Anterior cingulate cortex (tissue), 58 donors: Measurements from ENCODE around the gene MPPED1.
A peak's percentile ranks its signal among the peaks of the same experiment; 100 is the strongest.

Source experiments
- DNase-seq, 58 donors: peaks; one replicate each; lab custom pipeline; 2025; lab: John Stamatoyannopoulos, UW

MPPED1 gene

GRCh38 chr22:43409046-43409445 is 2.8 kb upstream of the MPPED1 start:
- DNase-seq: no peak

DNA sequence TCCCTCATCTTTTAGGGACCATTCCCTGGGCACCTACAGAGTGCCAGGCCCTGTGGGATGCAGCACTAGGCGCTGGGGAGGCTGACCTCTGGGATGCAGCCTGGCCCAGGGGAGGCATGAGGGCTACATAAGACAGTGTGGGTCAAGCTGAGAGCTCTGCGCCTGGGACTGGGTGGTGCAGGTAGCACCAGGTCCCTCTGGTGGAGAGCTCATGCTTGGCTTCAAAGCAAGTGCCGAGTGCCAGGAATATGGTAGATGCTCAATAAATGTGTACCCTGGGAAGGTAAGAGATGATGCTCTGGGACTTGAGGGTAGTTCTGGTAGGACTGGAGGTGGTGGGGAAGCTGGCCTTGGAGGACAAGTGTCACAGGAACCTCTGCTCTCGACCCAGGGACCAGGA is 2.0 kb upstream of the MPPED1 start:
- DNase-seq: no peak

GRCh38 chr22:43411040-43411868 is 560 bp upstream of the MPPED1 start:
- no peak for DNase-seq

GRCh38 chr22:43412808-43413795 is 1.3 kb downstream of the MPPED1 start:
- peak in 9 of 58 donors; percentile 7 to 46 (median 26) for DNase-seq

GRCh38 chr22:43413826-43414225 is 2.0 kb downstream of the MPPED1 start:
- no peak for DNase-seq

- DNase-seq: no peak
These were observed 3.9 kb downstream of the MPPED1 start for GRCh38 chr22:43415681-43416080.

DNA sequence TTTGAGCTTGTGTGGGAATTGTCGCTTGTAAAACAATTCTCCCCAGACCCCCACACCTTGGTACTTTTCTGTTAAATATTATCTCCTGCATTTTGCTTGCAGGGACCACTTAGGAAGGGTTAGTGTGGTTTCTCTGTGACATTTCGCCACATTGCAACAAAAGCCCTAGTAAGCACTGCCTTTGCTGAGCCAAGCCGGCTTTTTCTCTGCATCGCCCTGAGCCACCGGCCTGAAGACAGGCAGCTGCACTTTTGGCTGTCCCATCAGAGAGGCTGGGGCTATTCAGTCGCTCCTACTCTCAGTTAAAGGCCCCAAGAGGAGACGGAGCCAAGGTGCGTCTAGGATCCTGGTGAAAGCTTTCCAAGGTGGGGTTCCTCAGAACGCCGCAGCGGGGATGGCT is 5.7 kb downstream of the MPPED1 start:
- no peak for DNase-seq

DNA sequence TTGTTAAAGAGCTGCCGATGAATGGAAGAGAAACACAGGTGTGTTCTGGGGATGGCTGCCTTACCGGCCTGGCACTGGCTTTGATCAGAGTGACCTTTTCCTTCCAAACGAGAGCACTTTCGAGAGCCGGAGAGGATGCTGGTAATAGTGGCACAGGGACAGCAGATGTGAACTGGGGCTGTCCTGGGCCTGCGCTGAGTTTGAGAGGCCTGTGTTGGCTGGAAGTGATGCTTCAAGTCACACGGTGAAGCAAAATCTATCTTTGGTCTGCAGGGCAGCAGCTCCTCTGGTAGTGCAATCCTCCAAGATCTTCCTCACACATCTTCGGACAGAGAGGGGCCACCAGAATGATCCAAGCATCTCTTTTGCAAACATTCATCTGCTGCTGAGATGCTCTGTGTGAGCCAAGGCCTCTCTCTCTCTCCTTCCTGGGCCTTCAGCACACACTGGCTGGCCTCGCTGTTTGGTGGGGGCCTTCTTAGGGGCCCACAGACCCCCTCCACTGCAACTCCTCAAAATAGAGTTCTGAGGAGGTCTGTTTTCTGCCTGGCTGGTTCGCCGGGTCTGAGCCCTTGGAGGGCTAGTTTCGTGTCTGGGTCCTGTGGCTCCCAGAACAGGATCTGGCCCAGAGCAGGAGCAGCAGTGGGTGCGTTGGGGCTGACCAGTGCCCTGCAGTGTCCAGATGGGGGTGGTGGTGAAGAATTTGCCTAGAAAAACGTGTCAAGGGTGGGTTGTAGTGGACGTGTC is 6.4 kb downstream of the MPPED1 start:
- DNase-seq: peak in 2 of 58 donors; percentile 42 to 43

DNA sequence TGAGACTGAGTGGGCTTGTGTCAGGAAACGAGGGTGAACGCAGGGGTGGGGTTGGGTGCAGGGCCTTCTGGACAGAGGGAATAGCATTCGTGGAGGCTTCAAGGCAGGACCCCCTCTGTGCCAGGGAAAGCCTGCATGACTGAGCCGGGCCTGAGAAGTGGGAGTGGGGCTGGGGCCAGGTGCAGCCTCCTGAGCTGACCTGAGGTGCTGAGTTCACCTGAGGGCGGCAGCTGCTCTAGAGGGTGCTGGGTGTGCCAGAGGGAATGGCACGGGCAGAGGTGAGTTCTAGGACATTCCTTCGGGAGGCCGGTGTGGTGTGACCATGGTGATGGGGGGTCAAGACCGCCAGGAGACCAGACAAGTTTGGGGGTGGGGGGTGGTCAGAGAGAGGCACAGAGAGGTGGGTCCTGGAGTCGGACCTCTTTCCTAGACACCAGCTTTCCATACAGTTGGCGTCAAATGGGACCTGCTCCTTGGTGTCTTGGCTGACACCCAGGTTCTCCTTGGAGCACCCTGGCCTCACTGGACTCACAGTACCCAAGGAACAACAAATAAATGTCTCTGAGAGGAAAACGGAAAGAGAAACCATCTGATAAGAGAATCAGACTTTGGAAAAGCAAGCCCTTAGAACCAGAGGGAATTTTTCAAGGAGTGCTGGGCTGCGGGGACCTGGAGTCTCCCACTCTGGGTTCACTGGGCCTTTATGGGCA is 7.7 kb downstream of the MPPED1 start:
- DNase-seq: no peak

DNA sequence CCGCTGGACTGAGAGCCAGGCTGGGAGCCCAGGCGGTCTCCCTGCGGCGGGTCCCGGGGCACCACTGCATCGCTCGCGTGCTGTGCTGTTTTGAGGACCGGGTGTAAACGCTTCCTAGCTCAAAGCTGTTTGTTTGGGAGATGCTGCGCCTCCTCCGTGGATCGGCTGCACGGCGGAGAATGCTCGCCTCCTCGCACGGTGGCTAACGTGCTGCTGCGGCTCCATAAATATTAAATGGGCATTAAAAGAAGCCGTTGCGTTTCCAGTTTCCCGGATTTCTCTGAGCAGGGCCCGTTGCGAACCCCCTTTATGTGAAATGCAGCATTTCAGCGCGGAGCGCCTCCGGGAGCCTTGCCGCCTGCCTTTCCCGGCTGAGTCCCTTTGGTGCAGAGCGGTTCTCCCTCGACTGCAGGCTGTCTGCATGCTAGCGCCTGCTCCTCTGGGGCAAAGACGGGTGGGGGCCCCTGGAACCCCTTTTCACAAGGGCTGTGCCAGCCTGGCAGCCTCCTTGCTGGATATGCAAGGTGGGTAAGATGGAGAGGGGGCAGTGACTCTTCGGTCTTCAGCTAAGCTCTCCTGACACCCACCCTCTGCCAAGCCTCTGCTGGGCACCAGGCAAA is 9.3 kb downstream of the MPPED1 start:
- peak in 7 of 58 donors; percentile 21 to 71 (median 34) for DNase-seq

DNA sequence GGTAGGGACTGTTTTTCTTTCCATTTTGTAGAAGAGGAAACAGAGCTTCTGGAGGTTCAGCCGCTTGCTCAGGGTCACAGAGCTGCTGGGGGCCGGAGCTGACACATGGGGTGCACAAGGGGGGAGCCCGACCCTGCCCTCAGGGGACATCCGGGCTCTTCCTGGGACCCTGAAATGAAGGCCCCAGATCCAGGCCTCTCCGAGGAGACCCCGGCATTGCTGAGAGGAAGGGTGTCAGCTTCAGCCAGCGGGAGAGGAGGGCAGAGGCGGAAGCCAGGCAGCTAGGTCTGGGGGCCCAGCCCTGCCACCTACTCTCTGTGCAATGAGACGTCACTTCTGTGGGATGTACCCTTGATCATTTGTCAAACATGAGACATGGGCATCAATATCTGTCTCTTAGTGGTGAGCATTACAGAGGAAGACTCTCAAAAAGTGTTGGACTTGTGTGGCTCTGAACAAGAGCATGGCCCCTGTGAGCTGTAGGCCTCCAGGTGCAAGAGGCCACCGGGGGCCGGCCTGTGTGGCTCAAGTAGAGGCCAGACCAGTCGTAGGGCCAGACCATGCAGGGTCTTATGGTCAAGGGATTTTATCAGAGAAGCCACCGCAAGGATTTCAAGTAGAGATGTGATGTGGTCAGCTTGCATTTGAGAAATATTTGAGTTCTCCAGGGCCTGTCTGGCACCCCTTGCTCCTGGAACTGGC is 10.3 kb downstream of the MPPED1 start:
- no peak for DNase-seq

- DNase-seq: no peak
These were observed 11.2 kb downstream of the MPPED1 start for GRCh38 chr22:43423046-43423445.

DNA sequence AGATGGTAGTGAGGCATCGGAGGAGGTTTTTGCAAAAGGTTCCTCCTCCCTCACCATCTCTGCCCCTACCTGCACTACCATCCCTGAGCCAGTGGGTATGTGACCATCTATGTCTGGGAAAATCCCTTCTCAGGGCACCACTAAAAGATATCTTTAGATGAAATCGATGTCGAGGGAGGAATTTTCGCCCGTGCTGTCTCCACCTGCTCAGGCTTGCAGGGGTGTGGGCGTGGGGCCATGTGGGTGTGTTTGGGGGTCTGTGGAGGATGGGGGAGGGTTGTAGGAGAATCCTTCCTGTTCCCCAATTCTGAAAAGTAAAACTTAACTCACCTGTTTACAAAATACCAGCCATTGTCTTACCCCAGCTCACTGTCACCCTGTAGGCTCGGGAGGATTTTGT is 12.4 kb downstream of the MPPED1 start:
- DNase-seq: no peak

DNA sequence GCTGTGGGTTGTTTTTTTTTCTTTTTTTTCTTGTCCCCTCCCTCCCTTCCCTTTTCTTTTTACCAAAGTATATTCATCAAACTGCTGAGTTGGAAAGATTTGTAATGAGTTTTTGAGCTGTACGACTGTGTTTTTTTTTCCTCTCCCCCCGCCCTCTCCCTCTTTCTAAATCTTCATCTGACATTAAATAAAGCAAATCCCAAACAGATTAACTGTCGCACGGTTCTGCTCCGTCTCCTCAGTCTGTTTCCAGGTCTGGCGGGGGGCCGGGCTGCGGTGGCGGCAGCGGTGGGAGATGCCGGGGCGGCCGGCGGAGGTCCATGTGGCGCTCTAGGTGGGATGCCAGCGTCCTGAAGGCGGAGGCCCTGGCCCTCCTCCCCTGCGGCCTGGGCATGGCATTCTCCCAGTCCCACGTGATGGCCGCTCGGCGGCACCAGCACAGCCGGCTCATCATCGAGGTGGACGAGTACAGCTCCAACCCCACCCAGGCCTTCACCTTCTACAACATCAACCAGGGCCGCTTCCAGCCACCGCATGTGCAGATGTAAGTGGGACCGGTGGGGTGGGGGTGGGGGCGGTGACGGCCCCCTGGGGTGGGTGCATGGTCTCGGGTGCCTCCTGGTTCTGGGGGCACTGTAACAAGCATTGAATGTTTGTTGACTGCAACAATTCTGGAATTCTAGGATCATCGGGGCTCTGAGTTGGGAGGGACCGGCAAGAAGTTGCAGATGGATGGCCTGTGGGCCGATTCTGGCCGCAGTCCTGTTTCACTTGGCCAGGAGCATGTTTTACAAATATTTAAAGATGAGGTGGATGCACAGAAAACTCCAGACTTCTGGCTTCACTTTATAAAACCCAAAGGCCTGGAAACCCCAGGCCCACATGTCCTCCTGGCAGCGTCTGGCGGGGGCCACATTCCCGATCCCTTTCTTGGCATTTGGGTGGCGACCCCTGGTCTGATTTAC is 13.1 kb downstream of the MPPED1 start:
- peak in 1 of 58 donors; percentile 31 for DNase-seq

GRCh38 chr22:43425976-43426785 is 14.4 kb downstream of the MPPED1 start:
- no peak for DNase-seq

DNA sequence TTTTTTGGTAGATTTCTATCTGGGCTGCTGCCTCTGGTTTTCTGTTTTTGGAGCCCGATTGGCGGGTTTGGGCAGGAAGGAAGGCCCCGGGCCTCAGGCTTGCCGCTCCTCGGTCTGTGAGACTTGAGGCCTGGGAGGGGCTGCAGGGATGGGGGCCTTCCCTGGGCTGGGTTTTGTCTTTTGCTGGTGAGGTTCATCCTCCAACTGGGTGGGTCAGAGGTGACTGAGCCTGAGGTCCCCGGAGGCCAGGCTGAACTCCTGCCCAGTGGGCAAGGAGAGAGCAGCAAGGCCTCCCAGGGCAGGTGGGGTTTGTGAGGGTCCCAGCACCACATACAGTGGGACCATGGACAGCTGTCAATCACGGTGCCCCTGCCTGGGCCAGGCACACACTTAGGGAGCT is 15.0 kb downstream of the MPPED1 start:
- no peak for DNase-seq
